Neural cell (in vitro differentiated cells): ENCODE measurements around the gene SPRYD3. TPM values are rescaled to one million over a fixed set of nuclear protein-coding genes. Genes with fewer than 3 reads are reported as not detected.

Experiments
- H2AFZ ChIP-seq: fragments of 200-600, 300-800 bp; sonication (generic), shearing (Covaris generic); 2 replicates; pipeline ENCODE4 v1.6.0; 2014; ENCODE audit warnings: low read depth, mild to moderate bottlenecking, antibody characterized with exemption, low read length, moderate library complexity
- H3F3A ChIP-seq: fragments of 200-600 bp; shearing (Covaris generic); 2 replicates; pipeline ENCODE4 v1.6.1; 2016; ENCODE audit warnings: mild to moderate bottlenecking, moderate library complexity, mixed read lengths, antibody characterized with exemption, low read length; ENCODE audit not compliant: insufficient read depth, poor library complexity, severe bottlenecking
- H3K27ac ChIP-seq: fragments of 200-600, 300-800 bp; sonication (generic), shearing (Covaris generic); 2 replicates; pipeline ENCODE4 v1.5.1; 2014; ENCODE audit warnings: mild to moderate bottlenecking, low read length, moderate library complexity
- H3K27me3 ChIP-seq: fragments of 300-800, 200-600 bp; sonication (generic), shearing (Covaris generic); 2 replicates; pipeline ENCODE4 v1.6.0; 2014; ENCODE audit warnings: mild to moderate bottlenecking, low read depth, low read length, moderate library complexity; ENCODE audit not compliant: insufficient read depth
- H3K36me3 ChIP-seq: fragments of 300-800, 200-600 bp; sonication (generic), shearing (Covaris generic); 2 replicates; pipeline ENCODE4 v1.5.1; 2014; ENCODE audit warnings: mild to moderate bottlenecking, antibody characterized with exemption, low read length, moderate library complexity; ENCODE audit not compliant: insufficient read depth
- H3K4me2 ChIP-seq: fragments of 300-800, 200-600 bp; sonication (generic), shearing (Covaris generic); 2 replicates; pipeline ENCODE4 v1.6.0; 2014; ENCODE audit warnings: mild to moderate bottlenecking, low read length
- H3K4me3 ChIP-seq: fragments of 300-800, 200-600 bp; sonication (generic), shearing (Covaris generic); 2 replicates; pipeline ENCODE4 v1.5.1; 2014; ENCODE audit warnings: mild to moderate bottlenecking, low read length, moderate library complexity
- H3K79me2 ChIP-seq: fragments of 200-600 bp; shearing (Covaris generic); replicated peaks from 2 replicates; pipeline ENCODE4 v1.6.0; 2014; ENCODE audit warnings: mild to moderate bottlenecking, low read length, moderate library complexity; ENCODE audit not compliant: insufficient read depth
- H3K9ac ChIP-seq: fragments of 300-800, 200-600 bp; sonication (generic), shearing (Covaris generic); 2 replicates; pipeline ENCODE4 v1.6.1; 2016; ENCODE audit warnings: mild to moderate bottlenecking, low read length, mixed read lengths
- H3K9me2 ChIP-seq: fragments of 200-600 bp; shearing (Covaris generic); 2 replicates; pipeline ENCODE4 v1.6.1; 2016; ENCODE audit warnings: mild to moderate bottlenecking, low read length, mixed read lengths; ENCODE audit not compliant: insufficient read depth
- H3K9me3 ChIP-seq: fragments of 200-600, 300-800 bp; sonication (generic), shearing (Covaris generic); 2 replicates; pipeline ENCODE4 v1.6.1; 2016; ENCODE audit warnings: mild to moderate bottlenecking, mixed run types, low read length, moderate library complexity, mixed read lengths
- H4K20me1 ChIP-seq: fragments of 200-600 bp; shearing (Covaris generic); 2 replicates; pipeline ENCODE4 v1.6.1; 2016; ENCODE audit warnings: mild to moderate bottlenecking, mixed run types; ENCODE audit not compliant: insufficient read depth
- CTCF ChIP-seq: fragments of 450-650 bp; IDR thresholded peaks from 2 replicates; pipeline ENCODE4 v1.5.1; 2014; ENCODE audit warnings: antibody characterized with exemption, mild to moderate bottlenecking, moderate library complexity; ENCODE audit not compliant: poor library complexity, severe bottlenecking
- EP300 ChIP-seq: fragments of 450-650 bp; conservative IDR thresholded peaks from 2 replicates; pipeline ENCODE4 v1.6.1; 2014; ENCODE audit warnings: antibody characterized with exemption, mild to moderate bottlenecking, moderate library complexity; ENCODE audit not compliant: poor library complexity, severe bottlenecking
- EZH2 ChIP-seq: fragments of 200-600, 300-800 bp; shearing (Covaris generic), sonication (generic); IDR thresholded peaks from 2 replicates; pipeline ENCODE4 v1.6.1; 2014; ENCODE audit warnings: antibody characterized with exemption, low read length, borderline replicate concordance, mild to moderate bottlenecking; ENCODE audit not compliant: insufficient read depth, poor library complexity, severe bottlenecking
- MXI1 ChIP-seq: fragments of 450-650 bp; conservative IDR thresholded peaks from 2 replicates; pipeline ENCODE4 v1.6.1; 2014; ENCODE audit warnings: antibody characterized with exemption, mild to moderate bottlenecking; ENCODE audit not compliant: poor library complexity, severe bottlenecking
- POLR2AphosphoS5 ChIP-seq: IDR thresholded peaks from 2 replicates; pipeline ENCODE4 v1.6.1; 2012
- RAD21 ChIP-seq: fragments of 450-650 bp; conservative IDR thresholded peaks from 2 replicates; pipeline ENCODE4 v1.6.1; 2014; ENCODE audit warnings: antibody characterized with exemption, mild to moderate bottlenecking, moderate library complexity
- REST ChIP-seq: IDR thresholded peaks from 2 replicates; pipeline ENCODE4 v1.6.1; 2012; ENCODE audit warnings: borderline replicate concordance
- SMC3 ChIP-seq: fragments of 450-650 bp; conservative IDR thresholded peaks from 2 replicates; pipeline ENCODE4 v1.6.1; 2014; ENCODE audit warnings: antibody characterized with exemption, mild to moderate bottlenecking, moderate library complexity; ENCODE audit not compliant: poor library complexity
- TAF1 ChIP-seq: IDR thresholded peaks from 2 replicates; pipeline ENCODE4 v1.6.1; 2012; ENCODE audit warnings: low read depth
- polyA plus RNA-seq: library from polyadenylated mRNA; depleted of rRNA; stranded (reverse); fragments of >200 nt; gene quantifications from 2 replicates; pipeline ENCODE4 v1.2.3, GENCODE V29; 2014

The SPRYD3 gene
- polyA plus RNA-seq, 1 donor from 2014 or later: 20.8 TPM

- no peaks in the 10 kb centered on the region for H4K20me1 ChIP-seq
- H3F3A ChIP-seq: peaks cover 4% of the 10 kb centered on the region
- H2AFZ ChIP-seq: peak overlapping the region; percentile 27
- H3K4me3 ChIP-seq: peak overlapping the region; percentile 78
- peak overlapping the region; percentile 84 for H3K4me2 ChIP-seq
- peak overlapping the region; percentile 90 for H3K9ac ChIP-seq
- peaks cover 12% of the 10 kb centered on the region for H3K79me2 ChIP-seq
- TF ChIP-seq MXI1 (peak; percentile 62), CTCF (no peak)
- H3K27me3 ChIP-seq: no peaks in the 10 kb centered on the region
- peak overlapping the region; percentile 89 for H3K27ac ChIP-seq
- H3K9me3 ChIP-seq: no peaks in the 10 kb centered on the region
- H3K36me3 ChIP-seq: peaks cover 5% of the 10 kb centered on the region
- no peaks in the 10 kb centered on the region for H3K9me2 ChIP-seq
These were observed 565 bp downstream of the SPRYD3 start for GRCh38 chr12:53078425-53079225.

GRCh38 chr12:53077030-53077429 is 2.2 kb downstream of the SPRYD3 start:
- peaks cover 5% of the 10 kb centered on the region for H3K36me3 ChIP-seq
- peaks cover 12% of the 10 kb centered on the region for H3K79me2 ChIP-seq
- H3K27me3 ChIP-seq: no peaks in the 10 kb centered on the region
- no peaks in the 10 kb centered on the region for H3K9me2 ChIP-seq
- H3K9me3 ChIP-seq: no peaks in the 10 kb centered on the region
- peaks cover 4% of the 10 kb centered on the region for H3F3A ChIP-seq
- no peak overlapping the region for H3K9ac ChIP-seq
- no peaks in the 10 kb centered on the region for H4K20me1 ChIP-seq
- no peak overlapping the region for H2AFZ ChIP-seq
- TF ChIP-seq MXI1 (no peak), POLR2AphosphoS5 (no peak)
- H3K4me2 ChIP-seq: no peak overlapping the region
- no peak overlapping the region for H3K27ac ChIP-seq
- H3K4me3 ChIP-seq: no peak overlapping the region

GRCh38 chr12:53076461-53076860 is 2.7 kb downstream of the SPRYD3 start:
- H3K9ac ChIP-seq: no peak overlapping the region
- no peak overlapping the region for H3K27ac ChIP-seq
- TF ChIP-seq TAF1 (no peak), SMC3 (no peak), REST (no peak), RAD21 (no peak), POLR2AphosphoS5 (no peak), EZH2 (no peak), EP300 (no peak), MXI1 (no peak), CTCF (no peak)
- peaks cover 12% of the 10 kb centered on the region for H3K79me2 ChIP-seq
- H3K4me2 ChIP-seq: no peak overlapping the region
- no peaks in the 10 kb centered on the region for H4K20me1 ChIP-seq
- H3K27me3 ChIP-seq: no peaks in the 10 kb centered on the region
- H3K36me3 ChIP-seq: peaks cover 5% of the 10 kb centered on the region
- H3K9me3 ChIP-seq: no peaks in the 10 kb centered on the region
- H3K4me3 ChIP-seq: no peak overlapping the region
- peaks cover 4% of the 10 kb centered on the region for H3F3A ChIP-seq
- H2AFZ ChIP-seq: no peak overlapping the region
- no peaks in the 10 kb centered on the region for H3K9me2 ChIP-seq
